SK-N-SH (cell line): Measurements from ENCODE around the gene CHID1.

Experiments
- CTCF ChIP-seq: fragments of 200-600 bp; sonication (generic); IDR thresholded peaks from 2 replicates; pipeline ENCODE4 v1.6.1; 2017; ENCODE audit warnings: antibody characterized with exemption, mild to moderate bottlenecking, moderate library complexity
- MXI1 ChIP-seq: IDR thresholded peaks from 2 replicates; pipeline ENCODE4 v1.6.1; 2012; ENCODE audit warnings: mild to moderate bottlenecking, low read depth, low read length, improper control_type of control experiment
- NRF1 ChIP-seq: IDR thresholded peaks from 2 replicates; pipeline ENCODE4 v1.6.1; 2012; ENCODE audit warnings: low read depth, mild to moderate bottlenecking, low read length
- RXRA ChIP-seq: IDR thresholded peaks from 2 replicates; pipeline ENCODE4 v1.4.0; 2012; ENCODE audit warnings: low read depth, mild to moderate bottlenecking, borderline replicate concordance

- TF ChIP-seq RXRA (no peak), MXI1 (no peak), NRF1 (no peak), CTCF (no peak)
These were observed 41.8 kb downstream of the CHID1 start for GRCh38 chr11:868802-869201.
